HCT116 (cell line): ENCODE results near the gene GPX1.
"Not testable (repeated sequence)": the region's sequence is repeated elsewhere in the genome, so short reads cannot be mapped to it uniquely, and the experiment has no call there.

ENCODE experiments used
- EZH2 ChIP-seq: fragments of 200-600 bp; sonication (generic); IDR thresholded peaks from 2 replicates; pipeline ENCODE4 v1.6.1; 2017; ENCODE audit warnings: antibody characterized with exemption, mixed run types
- JUND ChIP-seq: IDR thresholded peaks from 2 replicates; pipeline ENCODE4 v1.6.1; 2012
- POLR2A ChIP-seq: IDR thresholded peaks from 2 replicates; pipeline ENCODE4 v1.7.0; 2011; ENCODE audit warnings: borderline replicate concordance; ENCODE audit not compliant: insufficient read depth, insufficient read length; ENCODE audit errors: extremely low read depth
- RAD21 ChIP-seq: IDR thresholded peaks from 2 replicates; pipeline ENCODE4 v1.6.1; 2012; ENCODE audit warnings: low read depth, mild to moderate bottlenecking
- SIN3A ChIP-seq: IDR thresholded peaks from 2 replicates; pipeline ENCODE4 v1.6.1; 2012; ENCODE audit warnings: low read depth
- TCF7L2 ChIP-seq: IDR thresholded peaks from 2 replicates; pipeline ENCODE4 v1.7.0; 2011; ENCODE audit warnings: borderline replicate concordance, inconsistent platforms; ENCODE audit not compliant: insufficient read depth, insufficient read length; ENCODE audit errors: extremely low read depth
- ZFX ChIP-seq: fragments of 450-650 bp; IDR thresholded peaks from 2 replicates; pipeline ENCODE4 v1.6.1; 2017
- TF ChIP-seq, protein P1 (sequence below), 3 experiments: fragments of 200-600 bp in 1 of 3; sonication (generic) in 1 of 3; IDR thresholded peaks in 2 of 3; conservative IDR thresholded peaks in 1 of 3; 2 replicates each; pipeline ENCODE4 v1.5.1; 2012 to 2017; ENCODE audit warnings: low read depth in 2 of 3, low read length in 2 of 3, antibody characterized with exemption in 1 of 3, borderline replicate concordance in 1 of 3, control low read depth in 1 of 3, mild to moderate bottlenecking in 1 of 3, mixed read lengths in 1 of 3, mixed run types in 1 of 3, moderate library complexity in 1 of 3; ENCODE audit not compliant: insufficient read depth in 1 of 3
- TF ChIP-seq, protein P2 (sequence below): IDR thresholded peaks from 2 replicates; pipeline ENCODE4 v1.6.1; 2012; ENCODE audit warnings: low read depth
- TF ChIP-seq, protein P3 (sequence below): IDR thresholded peaks from 2 replicates; pipeline ENCODE4 v1.6.1; 2012

DNA sequence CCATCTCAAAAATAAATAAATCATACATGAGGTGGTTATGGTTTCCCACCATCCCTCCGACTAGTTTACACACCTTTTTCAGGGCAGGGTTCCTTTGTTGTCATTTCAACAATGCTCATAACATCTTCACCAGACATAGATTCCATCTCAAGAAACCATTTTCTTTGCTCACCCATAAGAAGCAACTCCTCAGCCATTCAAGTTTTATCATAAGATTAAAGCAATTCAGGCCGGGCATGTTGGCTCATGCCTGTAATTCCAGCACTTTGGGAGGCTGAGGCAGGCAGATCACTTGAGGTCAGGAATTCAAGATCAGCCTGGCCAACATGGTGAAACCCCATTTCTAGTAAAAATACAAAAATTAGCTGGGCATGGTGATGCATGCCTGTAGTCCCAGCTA lies 29.8 kb downstream of the GPX1 start:
- TF ChIP-seq EZH2, POLR2A, TCF7L2, JUND, RAD21, ZFX, SIN3A: not testable (repeated sequence)
- TF ChIP-seq, protein P1, sequence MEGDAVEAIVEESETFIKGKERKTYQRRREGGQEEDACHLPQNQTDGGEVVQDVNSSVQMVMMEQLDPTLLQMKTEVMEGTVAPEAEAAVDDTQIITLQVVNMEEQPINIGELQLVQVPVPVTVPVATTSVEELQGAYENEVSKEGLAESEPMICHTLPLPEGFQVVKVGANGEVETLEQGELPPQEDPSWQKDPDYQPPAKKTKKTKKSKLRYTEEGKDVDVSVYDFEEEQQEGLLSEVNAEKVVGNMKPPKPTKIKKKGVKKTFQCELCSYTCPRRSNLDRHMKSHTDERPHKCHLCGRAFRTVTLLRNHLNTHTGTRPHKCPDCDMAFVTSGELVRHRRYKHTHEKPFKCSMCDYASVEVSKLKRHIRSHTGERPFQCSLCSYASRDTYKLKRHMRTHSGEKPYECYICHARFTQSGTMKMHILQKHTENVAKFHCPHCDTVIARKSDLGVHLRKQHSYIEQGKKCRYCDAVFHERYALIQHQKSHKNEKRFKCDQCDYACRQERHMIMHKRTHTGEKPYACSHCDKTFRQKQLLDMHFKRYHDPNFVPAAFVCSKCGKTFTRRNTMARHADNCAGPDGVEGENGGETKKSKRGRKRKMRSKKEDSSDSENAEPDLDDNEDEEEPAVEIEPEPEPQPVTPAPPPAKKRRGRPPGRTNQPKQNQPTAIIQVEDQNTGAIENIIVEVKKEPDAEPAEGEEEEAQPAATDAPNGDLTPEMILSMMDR (IDR thresholded peaks at IDR 0.05 in 2 of 3, conservative IDR thresholded peaks at IDR 0.05 in 1 of 3; ENCODE audit: borderline replicate concordance in 1 of 3, insufficient read depth in 1 of 3, low read depth in 2 of 3, low read length in 2 of 3) = not testable (repeated sequence)
- TF ChIP-seq, protein P2, sequence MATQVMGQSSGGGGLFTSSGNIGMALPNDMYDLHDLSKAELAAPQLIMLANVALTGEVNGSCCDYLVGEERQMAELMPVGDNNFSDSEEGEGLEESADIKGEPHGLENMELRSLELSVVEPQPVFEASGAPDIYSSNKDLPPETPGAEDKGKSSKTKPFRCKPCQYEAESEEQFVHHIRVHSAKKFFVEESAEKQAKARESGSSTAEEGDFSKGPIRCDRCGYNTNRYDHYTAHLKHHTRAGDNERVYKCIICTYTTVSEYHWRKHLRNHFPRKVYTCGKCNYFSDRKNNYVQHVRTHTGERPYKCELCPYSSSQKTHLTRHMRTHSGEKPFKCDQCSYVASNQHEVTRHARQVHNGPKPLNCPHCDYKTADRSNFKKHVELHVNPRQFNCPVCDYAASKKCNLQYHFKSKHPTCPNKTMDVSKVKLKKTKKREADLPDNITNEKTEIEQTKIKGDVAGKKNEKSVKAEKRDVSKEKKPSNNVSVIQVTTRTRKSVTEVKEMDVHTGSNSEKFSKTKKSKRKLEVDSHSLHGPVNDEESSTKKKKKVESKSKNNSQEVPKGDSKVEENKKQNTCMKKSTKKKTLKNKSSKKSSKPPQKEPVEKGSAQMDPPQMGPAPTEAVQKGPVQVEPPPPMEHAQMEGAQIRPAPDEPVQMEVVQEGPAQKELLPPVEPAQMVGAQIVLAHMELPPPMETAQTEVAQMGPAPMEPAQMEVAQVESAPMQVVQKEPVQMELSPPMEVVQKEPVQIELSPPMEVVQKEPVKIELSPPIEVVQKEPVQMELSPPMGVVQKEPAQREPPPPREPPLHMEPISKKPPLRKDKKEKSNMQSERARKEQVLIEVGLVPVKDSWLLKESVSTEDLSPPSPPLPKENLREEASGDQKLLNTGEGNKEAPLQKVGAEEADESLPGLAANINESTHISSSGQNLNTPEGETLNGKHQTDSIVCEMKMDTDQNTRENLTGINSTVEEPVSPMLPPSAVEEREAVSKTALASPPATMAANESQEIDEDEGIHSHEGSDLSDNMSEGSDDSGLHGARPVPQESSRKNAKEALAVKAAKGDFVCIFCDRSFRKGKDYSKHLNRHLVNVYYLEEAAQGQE = not testable (repeated sequence)
- TF ChIP-seq, protein P3, sequence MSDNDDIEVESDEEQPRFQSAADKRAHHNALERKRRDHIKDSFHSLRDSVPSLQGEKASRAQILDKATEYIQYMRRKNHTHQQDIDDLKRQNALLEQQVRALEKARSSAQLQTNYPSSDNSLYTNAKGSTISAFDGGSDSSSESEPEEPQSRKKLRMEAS = not testable (repeated sequence)
